Gastroesophageal sphincter (tissue), 3 donors: ENCODE data around the gene CEMIP.

Source experiments
- CTCF ChIP-seq, 4 experiments: fragments of 200-600 bp in 2 of 4; fragments of 450-650 bp in 2 of 4; sonication (generic) in 1 of 4; IDR thresholded peaks; one replicate each; pipeline ENCODE4 v1.5.1; 2017 to 2019; ENCODE audit warnings: antibody characterized with exemption in 4 of 4, mild to moderate bottlenecking in 2 of 4, moderate library complexity in 2 of 4
- EP300 ChIP-seq: sonication (generic); formaldehyde crosslinking; IDR thresholded peaks from one replicate; pipeline ENCODE4 v1.6.1; 2017; ENCODE audit warnings: antibody characterized with exemption, mild to moderate bottlenecking
- POLR2A ChIP-seq, 2 donors: fragments of 450-650 bp; IDR thresholded peaks; one replicate each; pipeline ENCODE4 v1.6.1; 2017; ENCODE audit warnings: antibody characterized with exemption in 2 of 2, mild to moderate bottlenecking in 2 of 2, moderate library complexity in 1 of 2
- POLR2AphosphoS5 ChIP-seq: sonication (generic); formaldehyde crosslinking; IDR thresholded peaks from one replicate; pipeline ENCODE4 v1.6.1; 2017; ENCODE audit warnings: antibody characterized with exemption

- TF ChIP-seq POLR2A (IDR thresholded peaks at IDR 0.05), result no peak
- no peak for TF ChIP-seq CTCF (IDR thresholded peaks at IDR 0.05)
- no peak for TF ChIP-seq POLR2AphosphoS5
- no peak for TF ChIP-seq EP300
Measured at GRCh38 chr15:80754014-80754413, 25.2 kb upstream of the CEMIP start.
